ENCODE results near the gene ISOC1.

Gene ISOC1

DNA sequence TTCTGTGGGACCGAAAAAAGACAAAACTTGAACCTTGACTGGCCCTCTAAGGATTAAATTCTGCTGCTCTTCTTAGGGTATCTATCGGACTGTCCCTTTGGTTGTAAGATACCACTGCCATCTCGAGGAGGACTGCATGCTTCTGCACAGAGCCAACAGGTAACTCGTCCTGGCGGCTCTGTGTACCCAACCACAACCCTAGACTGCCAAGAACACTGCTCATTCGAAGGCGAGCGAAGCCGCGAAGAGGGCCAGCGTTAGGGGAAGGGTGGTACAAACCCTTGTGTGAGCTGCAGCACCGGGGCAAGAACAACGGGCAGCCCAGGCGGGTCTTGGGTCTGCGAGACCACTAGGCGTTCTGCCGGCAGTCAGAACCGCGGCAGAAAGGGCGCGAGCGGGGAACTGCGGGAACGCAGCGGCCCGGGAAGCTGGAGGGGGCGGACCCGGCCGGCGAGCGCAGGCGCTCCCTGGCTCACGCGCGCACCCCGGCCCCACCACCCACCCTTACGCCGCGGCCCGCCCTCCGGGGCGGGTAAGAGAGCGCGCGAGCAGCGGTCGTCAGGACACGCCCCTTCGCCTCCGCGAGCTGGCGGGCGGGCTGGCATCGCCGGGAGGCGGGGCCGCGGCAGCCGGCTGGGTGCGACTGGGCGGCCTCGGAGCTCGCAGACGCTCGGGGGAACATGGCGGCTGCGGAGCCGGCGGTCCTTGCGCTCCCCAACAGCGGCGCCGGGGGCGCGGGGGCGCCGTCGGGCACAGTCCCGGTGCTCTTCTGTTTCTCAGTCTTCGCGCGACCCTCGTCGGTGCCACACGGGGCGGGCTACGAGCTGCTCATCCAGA, at the start of gene ISOC1:
Gene ISOC1, plus strand, starts transcription at position 663 of the 837 bp plus-strand sequence. Its CDS starts 18 bp downstream, at position 681.
- DNase-seq (ENCODE audit: low spot score): peak; percentile 92

DNA sequence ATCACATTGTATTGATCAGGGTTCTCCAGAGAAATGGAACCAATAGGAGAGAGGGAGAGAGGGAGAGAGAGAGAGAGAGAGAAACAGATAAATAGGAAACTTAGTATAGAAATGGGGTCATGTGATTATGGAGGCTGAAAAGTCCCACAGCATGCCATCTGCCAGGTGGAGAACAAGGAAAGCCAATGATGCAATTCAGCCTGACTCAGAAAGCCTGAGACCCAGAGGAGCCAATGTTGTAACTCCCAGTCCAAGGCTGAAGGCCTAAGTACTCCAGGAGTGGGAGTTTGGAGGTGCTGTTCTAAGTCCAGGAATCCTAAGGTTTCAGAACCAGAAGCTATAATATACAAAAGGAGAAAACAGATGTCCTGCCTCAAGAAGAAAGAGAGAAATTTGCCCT, 48.4 kb upstream of the ISOC1 start:
- no peak for DNase-seq (ENCODE audit: low spot score)

DNA sequence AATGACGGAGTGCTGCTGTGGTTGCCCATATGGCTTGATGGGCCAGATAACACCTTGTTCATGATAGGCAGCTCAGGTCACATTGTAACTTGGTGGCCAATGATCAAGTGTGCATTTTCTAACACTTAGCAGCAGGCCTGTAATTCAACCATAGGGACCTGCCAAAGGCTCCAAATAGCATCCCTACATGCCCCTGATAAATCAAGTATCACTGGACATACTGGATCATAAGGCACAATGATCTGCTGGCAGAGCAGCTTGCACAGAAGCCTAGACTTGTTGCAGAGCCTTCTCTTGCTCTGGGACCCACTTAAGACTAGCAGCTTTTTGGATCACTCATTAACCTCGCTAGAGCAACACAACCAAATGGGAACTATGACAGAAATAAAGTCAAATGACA, 46.0 kb upstream of the ISOC1 start:
- no peak for DNase-seq (ENCODE audit: low spot score)

DNA sequence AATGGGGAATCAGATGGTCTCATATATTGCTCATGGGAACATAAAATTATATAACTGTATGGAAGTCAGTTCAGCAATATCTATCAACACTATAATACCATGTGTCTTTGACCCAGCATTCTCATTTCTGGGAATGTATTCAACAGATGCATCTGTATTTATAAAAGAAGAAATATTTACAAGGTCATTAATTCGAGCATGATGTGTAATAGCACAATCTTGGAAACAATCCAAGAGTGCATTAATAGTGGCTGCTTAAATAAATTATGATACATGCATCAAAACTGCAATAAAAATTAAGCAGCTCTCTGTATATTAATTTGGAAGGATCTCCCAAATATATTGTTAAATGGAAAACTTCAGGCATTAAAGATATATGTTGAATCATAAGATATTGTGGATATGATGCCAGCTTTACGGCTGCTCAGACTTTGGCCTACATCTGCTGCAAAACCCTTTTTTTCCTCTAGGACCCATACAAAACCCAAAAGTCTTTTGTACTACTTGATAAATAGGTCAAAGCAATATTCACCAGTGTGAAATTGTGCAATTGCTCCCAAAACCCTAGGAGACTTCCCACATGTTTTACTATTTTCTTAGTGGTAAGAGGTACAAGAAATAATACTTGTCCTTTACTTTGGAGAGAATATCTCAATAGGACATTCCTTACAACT, 45.3 kb upstream of the ISOC1 start:
- no peak for DNase-seq (ENCODE audit: low spot score)

DNA sequence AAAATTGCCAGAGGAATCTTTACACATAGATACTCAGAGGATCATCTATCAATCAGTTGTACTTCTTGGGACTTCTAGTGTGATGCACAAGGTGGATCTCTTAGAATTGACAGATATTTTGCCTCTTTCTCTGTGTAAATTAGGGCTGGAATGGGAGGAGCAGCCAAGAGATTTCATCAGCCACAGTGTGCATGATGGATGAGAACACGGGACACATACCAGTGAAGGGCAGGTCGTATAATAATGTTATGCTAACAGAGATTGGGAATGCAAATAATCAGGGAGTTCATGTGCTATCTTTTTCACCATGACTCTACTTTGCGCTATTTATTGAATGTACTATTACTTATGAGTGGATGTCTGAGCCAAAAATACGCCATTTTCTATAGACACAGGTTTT, 43.3 kb upstream of the ISOC1 start:
- no peak for DNase-seq (ENCODE audit: low spot score)

DNA sequence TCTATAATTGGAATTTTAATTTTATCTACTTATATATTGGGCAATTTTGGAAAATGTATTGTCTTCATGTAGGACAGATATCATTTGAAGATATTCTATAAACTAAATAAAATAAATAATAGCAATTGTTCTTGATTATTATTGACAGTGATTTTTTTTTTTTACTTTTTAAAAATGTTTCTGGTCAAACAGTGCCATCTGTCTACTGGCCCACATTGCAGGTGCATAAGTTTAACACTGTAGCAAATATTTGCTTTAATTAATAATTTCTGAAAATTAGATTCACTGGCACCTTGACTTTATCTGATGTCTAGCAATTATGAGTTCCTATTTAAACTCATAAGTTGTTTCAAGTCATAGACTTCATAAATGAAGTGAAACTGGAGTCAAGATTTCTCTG, 41.1 kb upstream of the ISOC1 start:
- no peak for DNase-seq (ENCODE audit: low spot score)

DNA sequence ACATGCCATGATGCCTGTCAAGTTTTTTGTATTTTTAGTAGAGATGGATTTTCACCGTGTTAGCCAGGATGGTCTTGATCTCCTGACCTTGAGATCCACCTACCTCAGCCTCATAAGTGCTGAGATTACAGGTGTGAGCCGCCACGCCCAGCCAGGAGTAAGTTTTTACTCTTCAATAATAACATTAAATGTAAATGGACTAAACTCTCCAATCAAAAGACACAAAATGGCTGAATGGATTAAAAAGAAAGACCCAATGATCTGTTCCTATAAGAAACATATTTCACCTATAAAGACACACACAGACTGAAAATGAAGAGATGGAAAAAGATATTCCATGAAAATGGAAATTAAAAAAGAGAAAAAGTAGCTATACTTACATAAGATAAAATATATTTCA, 37.2 kb upstream of the ISOC1 start:
- DNase-seq (ENCODE audit: low spot score): no peak

DNA sequence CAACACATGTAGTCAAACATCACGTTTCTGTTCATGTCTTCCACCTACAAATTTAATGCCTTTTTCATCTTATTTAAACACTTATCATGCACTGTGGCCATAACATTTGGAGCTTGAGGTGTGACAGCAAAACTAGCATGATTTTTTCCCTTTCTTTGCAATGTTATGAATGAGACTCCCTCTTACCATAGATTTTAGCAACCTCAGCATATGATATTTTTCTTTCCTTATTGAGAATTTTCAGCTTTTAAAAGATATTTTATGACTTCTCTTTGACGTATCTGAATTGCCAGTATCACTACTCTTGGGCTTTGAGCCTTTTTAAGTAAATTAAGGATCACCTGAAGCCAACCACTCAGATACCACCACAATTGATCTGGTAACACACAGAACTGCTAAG, 32.7 kb upstream of the ISOC1 start:
- no peak for DNase-seq (ENCODE audit: low spot score)

DNA sequence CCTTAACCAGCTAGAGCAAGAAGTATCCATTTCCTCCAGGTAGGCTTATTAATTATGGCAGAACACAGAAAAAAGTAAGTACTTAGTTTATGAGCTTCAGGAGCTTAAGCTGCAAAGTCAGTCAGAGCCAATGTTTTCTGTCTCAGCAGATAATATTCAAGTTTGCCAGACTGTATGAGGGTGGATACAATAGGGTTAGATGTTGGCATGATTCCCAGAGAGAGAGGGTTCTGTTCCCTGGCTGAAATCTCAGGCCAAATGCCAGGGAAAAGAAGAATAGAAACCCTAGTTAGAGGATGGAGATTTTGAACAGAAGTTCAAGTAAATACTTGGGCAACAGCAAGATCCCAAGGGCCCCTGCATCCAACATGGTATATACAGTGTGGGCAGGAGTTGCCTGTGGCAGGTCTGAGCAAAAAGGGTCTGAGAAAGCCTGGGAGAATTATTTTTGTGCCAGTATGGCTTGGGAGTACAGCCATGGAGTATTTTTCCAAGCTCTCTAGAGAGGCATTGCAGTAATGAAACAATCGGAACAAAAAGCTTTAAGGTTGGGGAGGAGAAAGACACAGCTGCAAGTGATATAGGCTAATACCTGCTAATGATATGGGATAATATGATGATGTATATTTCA, 31.0 kb upstream of the ISOC1 start:
- DNase-seq (ENCODE audit: low spot score): peak; percentile 68

DNA sequence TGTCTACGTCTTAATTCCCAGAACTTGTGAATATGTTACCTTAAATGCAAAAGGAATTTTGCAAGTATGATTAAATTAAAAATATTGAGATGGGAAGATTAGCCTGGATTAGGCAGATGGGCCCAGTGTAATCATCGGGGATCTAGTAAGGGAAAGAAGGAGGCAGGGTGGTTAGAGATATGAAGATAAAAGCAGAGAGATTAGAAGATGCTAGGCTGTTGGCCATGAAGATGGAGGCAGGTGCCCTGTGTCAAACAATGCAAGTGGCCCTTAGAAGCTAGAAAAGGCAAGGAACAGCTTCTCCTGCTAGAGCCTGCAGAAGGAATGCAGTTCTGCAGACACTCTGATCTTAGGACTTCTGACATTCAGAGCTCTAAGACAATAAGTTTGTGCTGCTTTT, 28.8 kb upstream of the ISOC1 start:
- DNase-seq (ENCODE audit: low spot score): no peak

DNA sequence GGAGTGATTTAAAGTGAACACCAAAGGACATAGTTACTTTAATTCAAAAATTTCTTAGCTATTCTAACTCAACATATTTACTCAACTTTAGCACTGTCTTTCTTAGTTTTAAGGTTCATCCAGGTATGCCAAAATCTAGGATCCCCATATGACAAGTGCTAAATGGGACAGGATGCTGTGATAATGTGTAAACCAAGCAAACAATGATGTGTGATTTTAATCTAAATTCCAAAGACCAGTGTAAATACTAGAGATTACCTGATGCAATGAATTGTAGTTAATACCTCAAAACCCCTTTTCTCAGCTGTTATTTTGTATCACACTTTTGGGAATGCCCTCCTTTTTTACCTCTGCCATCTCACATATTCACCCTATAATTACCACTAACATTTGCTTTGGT, 26.8 kb upstream of the ISOC1 start:
- no peak for DNase-seq (ENCODE audit: low spot score)

DNA sequence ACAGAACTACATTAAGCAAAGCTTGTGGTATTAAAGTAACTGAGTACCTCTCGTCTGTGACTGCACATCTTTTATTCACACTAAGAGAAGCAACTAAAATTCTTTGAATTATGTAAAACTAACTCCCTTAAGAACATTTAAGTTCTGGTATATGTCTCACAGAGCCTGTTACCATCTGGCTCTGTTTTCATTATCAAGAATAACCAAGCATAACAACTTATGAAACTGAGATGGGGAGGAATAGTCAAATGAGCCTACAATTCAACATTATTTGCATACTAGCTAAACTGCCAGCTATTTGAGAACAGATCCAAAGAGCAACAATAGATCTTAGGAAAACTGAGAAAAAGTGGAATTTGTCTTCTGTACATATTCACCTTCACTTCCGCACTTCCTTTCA, 25.3 kb upstream of the ISOC1 start:
- DNase-seq (ENCODE audit: low spot score): no peak

DNA sequence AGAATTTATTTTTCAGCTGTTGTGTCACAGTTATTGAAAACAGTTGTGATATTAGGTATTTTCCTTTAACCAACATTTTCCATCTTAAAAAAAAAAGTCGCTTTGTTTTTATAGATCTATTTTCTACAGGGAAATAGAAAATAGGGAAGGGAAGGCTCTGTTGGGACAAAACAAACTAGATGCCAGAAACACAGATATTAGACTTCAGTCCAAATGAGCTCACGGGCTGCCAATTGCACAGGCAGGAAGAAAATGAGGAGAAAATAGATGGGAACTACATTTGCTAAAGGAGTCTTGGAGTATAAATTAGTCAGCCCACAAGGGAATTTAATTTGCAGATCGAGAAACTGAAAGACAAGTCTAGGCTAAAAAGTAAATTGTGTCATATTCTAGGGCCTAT, 21.4 kb upstream of the ISOC1 start:
- no peak for DNase-seq (ENCODE audit: low spot score)

DNA sequence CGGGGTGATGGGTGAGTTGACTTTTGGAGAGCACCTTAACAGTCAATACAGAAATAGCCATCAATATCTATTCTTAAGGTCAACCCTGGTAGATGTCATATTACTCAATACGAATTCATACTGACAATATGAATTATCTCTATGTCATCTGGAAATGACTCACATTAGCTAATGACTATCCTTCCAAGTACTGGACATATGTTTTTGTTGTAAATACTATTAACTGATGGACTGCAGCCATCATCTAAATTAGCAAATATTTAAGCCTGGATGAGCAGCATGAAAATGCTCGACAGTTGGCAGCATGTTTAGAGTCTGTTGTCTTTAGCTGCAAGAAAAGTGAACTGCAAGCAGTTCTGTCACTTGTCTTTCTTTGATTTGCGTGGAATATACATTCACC, 19.6 kb upstream of the ISOC1 start:
- DNase-seq (ENCODE audit: low spot score): no peak

DNA sequence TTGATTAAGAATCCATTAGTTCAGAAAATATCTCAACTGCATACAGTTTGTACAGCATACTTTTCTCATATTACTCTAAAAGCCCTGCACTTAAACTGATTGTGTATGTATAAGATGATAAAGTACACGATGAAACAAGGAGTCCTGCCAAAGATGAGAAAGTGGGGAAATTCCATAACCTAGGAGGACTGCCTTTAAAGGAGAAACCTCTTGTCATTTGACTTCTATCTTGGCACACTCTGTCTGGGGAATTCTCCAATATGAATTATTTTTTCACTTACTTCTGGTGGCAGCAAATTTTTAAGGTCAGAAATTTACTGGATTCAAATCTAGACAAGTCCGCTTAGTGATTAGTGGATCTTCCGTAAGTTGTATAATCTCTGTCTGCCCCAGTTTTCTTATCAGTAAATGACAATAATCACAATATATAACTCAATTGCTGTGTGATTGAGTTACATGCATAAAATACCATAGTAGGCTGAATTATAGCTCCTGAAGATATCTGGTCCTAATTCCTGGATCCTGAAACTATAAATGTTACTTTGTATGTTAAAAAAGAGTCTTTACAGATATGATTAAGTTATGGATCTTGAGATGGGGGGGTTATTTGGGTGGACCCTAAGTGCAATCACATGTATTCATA, 17.0 kb upstream of the ISOC1 start:
- DNase-seq (ENCODE audit: low spot score): no peak

DNA sequence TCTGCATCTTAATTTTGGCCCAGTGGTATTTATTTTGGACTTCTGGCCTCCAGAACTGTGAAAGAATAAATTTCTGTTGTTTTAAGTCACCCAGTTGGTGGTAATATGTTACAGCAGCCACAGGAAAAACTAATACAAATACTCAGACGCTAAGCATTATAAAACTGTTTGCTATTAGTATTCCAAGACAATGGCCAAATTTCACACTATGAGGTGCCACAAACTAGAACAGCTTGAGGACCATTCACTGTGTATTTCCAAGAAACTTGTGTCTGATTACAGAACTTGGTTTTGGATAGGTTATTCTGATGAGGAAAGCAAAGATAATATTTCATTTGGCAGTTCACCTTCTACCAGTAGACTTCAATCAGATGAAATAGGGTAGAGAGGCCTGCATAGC, 16.3 kb upstream of the ISOC1 start:
- no peak for DNase-seq (ENCODE audit: low spot score)

DNA sequence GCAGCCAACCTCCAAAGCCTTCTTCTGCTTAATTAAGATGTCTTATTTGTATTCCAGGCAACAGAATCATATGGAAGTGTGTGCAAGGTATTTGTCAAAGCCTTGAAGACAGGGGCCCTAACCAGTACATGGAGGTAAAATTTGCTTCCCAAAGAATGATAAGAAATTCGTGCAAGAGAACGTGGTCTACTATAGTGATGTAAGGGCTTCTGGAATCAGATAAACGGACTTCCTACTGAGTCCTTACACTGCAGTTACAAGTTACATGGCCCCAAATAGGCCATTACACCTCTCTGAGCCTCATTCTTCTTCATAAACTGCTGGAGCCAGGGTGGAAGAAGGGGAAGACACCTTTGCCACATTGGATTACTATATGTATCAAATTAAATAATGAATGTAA, 15.9 kb upstream of the ISOC1 start:
- no peak for DNase-seq (ENCODE audit: low spot score)

DNA sequence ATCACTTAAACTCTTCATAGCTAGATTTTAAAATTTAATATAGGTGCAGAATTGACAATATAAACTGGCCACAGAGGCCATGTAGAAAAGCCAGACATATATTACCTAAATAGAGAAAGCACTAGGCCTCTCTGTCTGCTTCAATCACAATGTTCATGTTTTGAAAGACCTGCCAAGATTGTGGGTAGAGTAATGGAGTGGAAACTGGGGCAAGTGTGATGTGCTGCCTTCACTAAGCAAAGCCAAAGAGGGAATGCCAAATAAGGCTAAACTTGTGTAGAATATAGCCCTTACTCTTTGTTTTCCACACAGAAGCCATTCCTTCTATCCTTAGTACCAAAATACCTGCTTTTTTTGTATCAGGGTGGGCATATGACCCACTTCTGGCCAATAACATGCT, 15.1 kb upstream of the ISOC1 start:
- no peak for DNase-seq (ENCODE audit: low spot score)

DNA sequence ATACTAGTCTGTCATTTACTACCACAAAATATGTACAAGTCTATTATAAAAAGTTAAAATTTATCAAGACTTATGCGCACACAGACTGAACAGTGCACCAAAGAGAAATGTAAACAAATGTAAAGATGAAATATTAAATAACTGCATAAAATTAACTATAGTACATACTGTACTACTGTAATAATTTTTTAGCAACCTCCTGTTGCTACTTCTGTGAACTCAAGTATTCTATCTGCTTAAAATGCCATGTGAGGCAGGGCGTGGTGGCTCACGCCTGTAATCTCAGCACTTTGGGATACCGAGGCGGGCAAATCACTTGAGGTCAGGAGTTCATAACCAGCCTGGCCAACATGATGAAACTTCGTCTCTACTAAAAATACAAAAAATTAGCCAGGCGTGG, 13.8 kb upstream of the ISOC1 start:
- no peak for DNase-seq (ENCODE audit: low spot score)

DNA sequence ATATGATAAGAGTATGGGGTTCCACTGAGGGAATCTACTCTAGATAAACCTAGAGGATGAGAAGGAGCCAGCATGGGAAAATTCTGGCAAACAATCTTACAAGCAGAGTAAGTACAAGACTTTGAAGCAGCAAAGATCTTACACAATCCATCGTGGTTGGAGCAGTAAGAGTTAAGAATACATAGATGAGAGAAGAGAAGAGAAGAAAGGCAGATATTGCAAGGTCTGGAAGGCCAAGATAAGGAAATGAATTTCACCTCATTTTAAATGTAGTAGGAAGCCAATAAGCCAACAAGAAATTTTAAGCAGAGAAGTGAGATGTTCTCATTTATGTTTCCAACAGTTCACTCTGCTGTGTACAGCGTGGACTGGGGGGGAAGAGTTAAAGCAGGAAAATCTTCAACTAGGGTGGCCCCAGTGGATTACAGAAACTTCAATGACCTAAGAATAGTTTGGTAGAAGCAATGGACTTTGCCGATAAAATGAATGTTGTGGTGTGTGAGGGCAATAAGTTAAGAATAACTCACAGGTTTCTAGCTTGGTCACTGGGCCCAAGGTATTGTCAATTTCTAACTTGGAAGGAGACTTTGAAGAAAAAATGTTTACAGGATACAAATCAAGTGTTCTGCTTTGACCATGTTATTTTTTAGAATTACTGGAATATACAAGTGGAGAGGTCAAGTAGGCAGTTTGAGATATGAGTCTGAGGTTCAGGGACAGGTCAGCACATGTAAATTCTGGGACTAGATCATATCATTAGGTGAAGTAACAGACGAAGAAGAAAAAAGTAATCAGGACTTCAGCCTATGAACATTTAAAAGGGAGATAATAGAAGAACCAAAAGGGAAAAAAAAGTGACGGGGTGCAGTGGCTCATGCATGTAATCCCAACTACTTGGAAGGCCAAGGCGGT, 12.1 kb upstream of the ISOC1 start:
- DNase-seq (ENCODE audit: low spot score): no peak
